Testis (tissue), 2 donors: ENCODE measurements around the gene PANX1.

Source experiments
- POLR2A ChIP-seq: fragments of 450-650 bp; IDR thresholded peaks from one replicate; pipeline ENCODE4 v1.6.1; 2017; ENCODE audit warnings: antibody characterized with exemption, mild to moderate bottlenecking, moderate library complexity
- TF ChIP-seq, protein P1 (sequence below), 3 experiments: fragments of 450-650 bp in 2 of 3; fragments of 200-600 bp in 1 of 3; sonication (generic) in 1 of 3; IDR thresholded peaks; one replicate each; pipeline ENCODE4 v1.5.1; 2016 to 2019; ENCODE audit warnings: antibody characterized with exemption in 3 of 3, mild to moderate bottlenecking in 2 of 3, moderate library complexity in 1 of 3

DNA sequence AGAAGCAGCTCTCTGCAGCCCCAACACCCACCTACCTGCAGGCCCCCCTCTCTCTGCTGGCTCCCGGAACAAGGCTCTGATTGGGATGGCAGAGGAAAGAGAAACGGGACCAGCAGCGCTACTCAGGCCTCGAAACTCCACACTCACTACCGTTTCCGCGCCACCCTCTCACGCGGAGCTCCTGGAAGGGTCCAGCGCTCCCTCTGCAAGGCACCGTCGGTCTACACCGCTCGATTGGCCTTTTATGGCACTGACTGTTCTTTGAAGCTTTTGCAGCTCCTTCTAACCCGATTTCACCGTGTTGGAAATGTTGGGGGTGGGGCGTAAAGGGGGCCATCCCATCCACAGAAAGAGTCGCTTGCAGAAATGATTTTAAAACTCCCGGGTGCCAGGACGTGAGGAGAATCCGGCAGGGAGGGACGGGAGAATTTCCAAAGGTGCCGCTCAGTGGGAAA is 323 bp upstream of the PANX1 start:
- TF ChIP-seq POLR2A, result no peak
- TF ChIP-seq, protein P1, sequence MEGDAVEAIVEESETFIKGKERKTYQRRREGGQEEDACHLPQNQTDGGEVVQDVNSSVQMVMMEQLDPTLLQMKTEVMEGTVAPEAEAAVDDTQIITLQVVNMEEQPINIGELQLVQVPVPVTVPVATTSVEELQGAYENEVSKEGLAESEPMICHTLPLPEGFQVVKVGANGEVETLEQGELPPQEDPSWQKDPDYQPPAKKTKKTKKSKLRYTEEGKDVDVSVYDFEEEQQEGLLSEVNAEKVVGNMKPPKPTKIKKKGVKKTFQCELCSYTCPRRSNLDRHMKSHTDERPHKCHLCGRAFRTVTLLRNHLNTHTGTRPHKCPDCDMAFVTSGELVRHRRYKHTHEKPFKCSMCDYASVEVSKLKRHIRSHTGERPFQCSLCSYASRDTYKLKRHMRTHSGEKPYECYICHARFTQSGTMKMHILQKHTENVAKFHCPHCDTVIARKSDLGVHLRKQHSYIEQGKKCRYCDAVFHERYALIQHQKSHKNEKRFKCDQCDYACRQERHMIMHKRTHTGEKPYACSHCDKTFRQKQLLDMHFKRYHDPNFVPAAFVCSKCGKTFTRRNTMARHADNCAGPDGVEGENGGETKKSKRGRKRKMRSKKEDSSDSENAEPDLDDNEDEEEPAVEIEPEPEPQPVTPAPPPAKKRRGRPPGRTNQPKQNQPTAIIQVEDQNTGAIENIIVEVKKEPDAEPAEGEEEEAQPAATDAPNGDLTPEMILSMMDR (IDR thresholded peaks at IDR 0.05), result no peak
